ENCODE data around the gene ALDH1A1.

- TF ChIP-seq, protein P1, sequence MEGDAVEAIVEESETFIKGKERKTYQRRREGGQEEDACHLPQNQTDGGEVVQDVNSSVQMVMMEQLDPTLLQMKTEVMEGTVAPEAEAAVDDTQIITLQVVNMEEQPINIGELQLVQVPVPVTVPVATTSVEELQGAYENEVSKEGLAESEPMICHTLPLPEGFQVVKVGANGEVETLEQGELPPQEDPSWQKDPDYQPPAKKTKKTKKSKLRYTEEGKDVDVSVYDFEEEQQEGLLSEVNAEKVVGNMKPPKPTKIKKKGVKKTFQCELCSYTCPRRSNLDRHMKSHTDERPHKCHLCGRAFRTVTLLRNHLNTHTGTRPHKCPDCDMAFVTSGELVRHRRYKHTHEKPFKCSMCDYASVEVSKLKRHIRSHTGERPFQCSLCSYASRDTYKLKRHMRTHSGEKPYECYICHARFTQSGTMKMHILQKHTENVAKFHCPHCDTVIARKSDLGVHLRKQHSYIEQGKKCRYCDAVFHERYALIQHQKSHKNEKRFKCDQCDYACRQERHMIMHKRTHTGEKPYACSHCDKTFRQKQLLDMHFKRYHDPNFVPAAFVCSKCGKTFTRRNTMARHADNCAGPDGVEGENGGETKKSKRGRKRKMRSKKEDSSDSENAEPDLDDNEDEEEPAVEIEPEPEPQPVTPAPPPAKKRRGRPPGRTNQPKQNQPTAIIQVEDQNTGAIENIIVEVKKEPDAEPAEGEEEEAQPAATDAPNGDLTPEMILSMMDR (IDR thresholded peaks at IDR 0.05), result no peak
- TF ChIP-seq EZH2 (IDR thresholded peaks at IDR 0.05), result no peak
- TF ChIP-seq EZH2phosphoT487 (IDR thresholded peaks at IDR 0.05), result no peak
Observed at GRCh38 chr9:72925126-72925789, 27.6 kb downstream of the ALDH1A1 start.

Data from neural progenitor cell (in vitro differentiated cells).